Measurements from ENCODE around the gene ZBTB12.

- no peak for TF ChIP-seq CTCF (IDR thresholded peaks at IDR 0.05)
- no peak for TF ChIP-seq ZFX (IDR thresholded peaks at IDR 0.05; ENCODE audit: borderline replicate concordance)
Observed at GRCh38 chr6:31927242-31927862, 25.5 kb upstream of the ZBTB12 start, which contains the start of gene C2.
